ENCODE results near the gene SOX11.

The SOX11 gene

DNA sequence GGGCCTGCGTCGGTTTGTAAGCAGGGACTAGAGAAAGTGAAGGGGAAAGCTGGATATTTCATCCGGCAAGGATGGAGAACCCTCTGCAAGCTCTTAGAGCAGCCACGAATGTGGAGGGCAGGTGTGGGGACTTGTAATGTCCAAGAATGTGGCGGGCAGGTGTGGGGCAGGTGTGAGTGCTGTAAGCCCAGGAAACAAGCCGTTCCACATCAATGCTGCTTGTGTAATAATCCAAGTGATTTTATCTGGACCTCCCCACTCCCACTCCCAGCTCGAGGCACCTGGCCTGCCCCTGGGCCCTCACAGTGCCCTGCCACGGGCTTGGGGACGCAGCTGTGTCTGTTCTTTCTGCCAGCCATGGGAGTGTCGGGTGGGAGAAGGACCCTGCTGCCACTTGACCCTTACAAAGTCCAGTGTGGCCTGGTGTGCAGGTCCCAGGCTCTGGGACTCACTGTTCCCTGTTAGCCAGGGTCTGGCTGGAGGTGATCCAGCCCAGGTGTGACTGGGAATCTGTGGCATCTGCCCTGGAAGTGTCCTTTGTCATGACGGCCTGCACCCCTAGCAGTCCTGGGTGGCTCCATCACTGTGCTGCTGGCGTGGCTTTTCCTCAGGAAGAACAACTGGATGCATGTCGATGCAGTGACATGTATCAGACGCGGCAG, 42.8 kb downstream of the SOX11 start:
- no peak for DNase-seq (ENCODE audit: low read depth in 1 of 2, low spot score in 1 of 2)
- Histone ChIP-seq H3K27ac (replicated peaks) (no peak overlapping the region), H3K4me3 (replicated peaks; ENCODE audit: insufficient read depth, low read length) (no peak overlapping the region), H3K27me3 (ENCODE audit: insufficient read depth, poor library complexity, severe bottlenecking) (no peaks in the 10 kb centered on the region)
- TF ChIP-seq SPI1 (IDR thresholded peaks at IDR 0.05; ENCODE audit: borderline replicate concordance, low read depth) (no peak), POLR2AphosphoS5 (IDR thresholded peaks at IDR 0.05; ENCODE audit: low read depth) (no peak), GABPA (IDR thresholded peaks at IDR 0.05; ENCODE audit: low read depth) (no peak)
- TF ChIP-seq, protein P1, sequence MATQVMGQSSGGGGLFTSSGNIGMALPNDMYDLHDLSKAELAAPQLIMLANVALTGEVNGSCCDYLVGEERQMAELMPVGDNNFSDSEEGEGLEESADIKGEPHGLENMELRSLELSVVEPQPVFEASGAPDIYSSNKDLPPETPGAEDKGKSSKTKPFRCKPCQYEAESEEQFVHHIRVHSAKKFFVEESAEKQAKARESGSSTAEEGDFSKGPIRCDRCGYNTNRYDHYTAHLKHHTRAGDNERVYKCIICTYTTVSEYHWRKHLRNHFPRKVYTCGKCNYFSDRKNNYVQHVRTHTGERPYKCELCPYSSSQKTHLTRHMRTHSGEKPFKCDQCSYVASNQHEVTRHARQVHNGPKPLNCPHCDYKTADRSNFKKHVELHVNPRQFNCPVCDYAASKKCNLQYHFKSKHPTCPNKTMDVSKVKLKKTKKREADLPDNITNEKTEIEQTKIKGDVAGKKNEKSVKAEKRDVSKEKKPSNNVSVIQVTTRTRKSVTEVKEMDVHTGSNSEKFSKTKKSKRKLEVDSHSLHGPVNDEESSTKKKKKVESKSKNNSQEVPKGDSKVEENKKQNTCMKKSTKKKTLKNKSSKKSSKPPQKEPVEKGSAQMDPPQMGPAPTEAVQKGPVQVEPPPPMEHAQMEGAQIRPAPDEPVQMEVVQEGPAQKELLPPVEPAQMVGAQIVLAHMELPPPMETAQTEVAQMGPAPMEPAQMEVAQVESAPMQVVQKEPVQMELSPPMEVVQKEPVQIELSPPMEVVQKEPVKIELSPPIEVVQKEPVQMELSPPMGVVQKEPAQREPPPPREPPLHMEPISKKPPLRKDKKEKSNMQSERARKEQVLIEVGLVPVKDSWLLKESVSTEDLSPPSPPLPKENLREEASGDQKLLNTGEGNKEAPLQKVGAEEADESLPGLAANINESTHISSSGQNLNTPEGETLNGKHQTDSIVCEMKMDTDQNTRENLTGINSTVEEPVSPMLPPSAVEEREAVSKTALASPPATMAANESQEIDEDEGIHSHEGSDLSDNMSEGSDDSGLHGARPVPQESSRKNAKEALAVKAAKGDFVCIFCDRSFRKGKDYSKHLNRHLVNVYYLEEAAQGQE (IDR thresholded peaks at IDR 0.05; ENCODE audit: insufficient replicate concordance, low read depth), result no peak
- TF ChIP-seq, protein P2, sequence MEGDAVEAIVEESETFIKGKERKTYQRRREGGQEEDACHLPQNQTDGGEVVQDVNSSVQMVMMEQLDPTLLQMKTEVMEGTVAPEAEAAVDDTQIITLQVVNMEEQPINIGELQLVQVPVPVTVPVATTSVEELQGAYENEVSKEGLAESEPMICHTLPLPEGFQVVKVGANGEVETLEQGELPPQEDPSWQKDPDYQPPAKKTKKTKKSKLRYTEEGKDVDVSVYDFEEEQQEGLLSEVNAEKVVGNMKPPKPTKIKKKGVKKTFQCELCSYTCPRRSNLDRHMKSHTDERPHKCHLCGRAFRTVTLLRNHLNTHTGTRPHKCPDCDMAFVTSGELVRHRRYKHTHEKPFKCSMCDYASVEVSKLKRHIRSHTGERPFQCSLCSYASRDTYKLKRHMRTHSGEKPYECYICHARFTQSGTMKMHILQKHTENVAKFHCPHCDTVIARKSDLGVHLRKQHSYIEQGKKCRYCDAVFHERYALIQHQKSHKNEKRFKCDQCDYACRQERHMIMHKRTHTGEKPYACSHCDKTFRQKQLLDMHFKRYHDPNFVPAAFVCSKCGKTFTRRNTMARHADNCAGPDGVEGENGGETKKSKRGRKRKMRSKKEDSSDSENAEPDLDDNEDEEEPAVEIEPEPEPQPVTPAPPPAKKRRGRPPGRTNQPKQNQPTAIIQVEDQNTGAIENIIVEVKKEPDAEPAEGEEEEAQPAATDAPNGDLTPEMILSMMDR (IDR thresholded peaks at IDR 0.05; ENCODE audit: insufficient read depth, low read length), result no peak

DNA sequence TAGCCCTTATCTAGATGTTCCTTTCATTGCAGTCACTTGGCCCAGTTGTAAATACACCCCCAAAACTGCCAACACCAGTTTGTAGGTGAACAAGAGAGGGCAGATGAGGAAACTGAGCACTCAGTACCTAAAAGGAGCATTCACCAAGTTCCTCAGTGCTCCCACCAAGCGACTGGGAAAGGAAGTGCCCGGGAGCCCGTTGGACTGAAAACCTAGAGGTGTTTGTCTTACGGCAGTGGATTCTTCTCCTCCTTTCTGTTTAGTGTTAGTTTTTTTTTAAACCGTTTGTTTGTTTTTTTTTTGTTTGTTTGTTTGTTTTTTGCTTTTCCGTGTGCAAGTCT, 43.3 kb downstream of the SOX11 start:
- Histone ChIP-seq H3K27ac (replicated peaks) (no peak overlapping the region), H3K4me3 (replicated peaks; ENCODE audit: insufficient read depth, low read length) (no peak overlapping the region), H3K27me3 (ENCODE audit: insufficient read depth, poor library complexity, severe bottlenecking) (no peaks in the 10 kb centered on the region)
- TF ChIP-seq, protein P1 (IDR thresholded peaks at IDR 0.05; ENCODE audit: insufficient replicate concordance, low read depth), result no peak
- TF ChIP-seq, protein P2 (IDR thresholded peaks at IDR 0.05; ENCODE audit: insufficient read depth, low read length), result no peak
- TF ChIP-seq POLR2AphosphoS5 (IDR thresholded peaks at IDR 0.05; ENCODE audit: low read depth) (no peak), GABPA (IDR thresholded peaks at IDR 0.05; ENCODE audit: low read depth) (no peak), SPI1 (IDR thresholded peaks at IDR 0.05; ENCODE audit: borderline replicate concordance, low read depth) (no peak)
- no peak for DNase-seq (ENCODE audit: low read depth in 1 of 2, low spot score in 1 of 2)

DNA sequence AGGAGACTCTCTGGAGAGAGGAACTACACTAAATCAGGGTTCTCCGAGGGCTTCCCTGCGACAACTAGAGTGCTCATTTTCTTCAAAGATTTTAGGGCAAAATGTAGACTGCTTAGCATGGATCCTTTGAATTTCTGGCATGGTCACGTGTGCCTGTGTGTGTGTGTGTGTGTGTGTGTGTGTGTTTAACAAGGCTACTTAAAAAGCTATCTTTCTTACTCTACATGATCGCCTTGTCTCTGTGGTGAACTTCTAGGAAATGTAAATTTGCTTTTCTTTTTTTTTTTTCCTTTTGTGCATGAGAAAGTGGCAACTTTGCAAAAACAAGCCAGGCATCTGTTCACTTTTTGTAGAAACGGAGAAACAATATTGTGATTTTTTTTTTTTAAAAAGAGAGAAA, 43.9 kb downstream of the SOX11 start:
- no peaks in the 10 kb centered on the region for H3K27me3 ChIP-seq (ENCODE audit: insufficient read depth, poor library complexity, severe bottlenecking)
- TF ChIP-seq, protein P2 (IDR thresholded peaks at IDR 0.05; ENCODE audit: insufficient read depth, low read length), result no peak
- no peak for TF ChIP-seq GABPA (IDR thresholded peaks at IDR 0.05; ENCODE audit: low read depth)
- no peak for TF ChIP-seq POLR2AphosphoS5 (IDR thresholded peaks at IDR 0.05; ENCODE audit: low read depth)
- TF ChIP-seq SPI1 (IDR thresholded peaks at IDR 0.05; ENCODE audit: borderline replicate concordance, low read depth), result no peak
- TF ChIP-seq, protein P1 (IDR thresholded peaks at IDR 0.05; ENCODE audit: insufficient replicate concordance, low read depth), result no peak
- DNase-seq (ENCODE audit: low read depth in 1 of 2, low spot score in 1 of 2), result no peak
- H3K4me3 ChIP-seq (replicated peaks; ENCODE audit: insufficient read depth, low read length), result no peak overlapping the region
- no peak overlapping the region for H3K27ac ChIP-seq (replicated peaks)

All from HL-60 (cell line).